Epidermal melanocyte (primary cell): ENCODE measurements around the gene KLHL10.
"Not testable (repeated sequence)": the region's sequence is repeated elsewhere in the genome, so short reads cannot be mapped to it uniquely, and the experiment has no call there.

Experiments
- DNase-seq: peaks from one replicate; pipeline ENCODE4 v3.0.0; 2011; ENCODE audit warnings: low spot score; ENCODE audit not compliant: insufficient read length

The KLHL10 gene

DNA sequence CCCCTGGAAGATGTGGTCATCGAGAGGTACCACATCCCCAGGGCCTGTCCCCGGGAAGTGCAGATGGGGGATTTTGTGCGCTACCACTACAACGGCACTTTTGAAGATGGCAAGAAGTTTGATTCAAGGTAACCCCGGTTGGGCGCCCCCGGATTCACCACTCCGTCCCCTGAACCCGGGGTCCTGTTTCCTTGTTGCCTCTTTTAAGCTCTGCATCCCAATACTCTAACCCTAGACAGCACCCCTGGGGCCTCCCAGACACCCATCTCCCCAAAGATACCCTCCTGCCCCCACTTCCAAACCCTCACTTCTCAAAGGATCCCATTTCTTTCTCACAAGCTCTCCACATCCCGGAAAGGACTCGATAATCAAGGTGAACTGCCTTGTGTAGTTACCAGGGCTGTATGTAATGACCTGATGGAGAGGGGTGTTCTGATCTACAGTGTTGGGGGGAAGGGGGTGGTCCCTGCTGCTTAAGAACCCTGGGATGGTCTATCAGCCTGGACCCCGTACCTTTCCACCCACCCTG, 24.4 kb upstream of the KLHL10 start:
- peak; percentile 26 for DNase-seq

- DNase-seq: no peak
Measured at GRCh38 chr17:41813699-41814124, 23.9 kb upstream of the KLHL10 start.

- DNase-seq: peak; percentile 32
Measured at GRCh38 chr17:41814195-41814594, 23.4 kb upstream of the KLHL10 start.

GRCh38 chr17:41816637-41817320, 20.8 kb upstream of the KLHL10 start:
- DNase-seq: no peak

DNA sequence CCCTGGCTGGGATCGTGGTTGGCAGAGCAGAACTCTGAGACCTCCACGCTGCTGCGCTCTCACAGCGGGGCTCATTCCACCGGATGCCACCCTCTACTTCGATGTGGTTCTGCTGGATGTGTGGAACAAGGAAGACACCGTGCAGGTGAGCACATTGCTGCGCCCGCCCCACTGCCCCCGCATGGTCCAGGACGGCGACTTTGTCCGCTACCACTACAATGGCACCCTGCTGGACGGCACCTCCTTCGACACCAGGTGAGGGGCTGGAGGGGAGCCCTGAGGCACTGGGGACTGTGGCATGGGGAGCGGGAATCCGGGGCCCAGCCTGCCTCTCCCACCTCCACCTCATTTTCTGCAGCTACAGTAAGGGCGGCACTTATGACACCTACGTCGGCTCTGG, 19.6 kb upstream of the KLHL10 start:
- DNase-seq: no peak

GRCh38 chr17:41821776-41822175, 15.8 kb upstream of the KLHL10 start:
- DNase-seq: no peak

DNA sequence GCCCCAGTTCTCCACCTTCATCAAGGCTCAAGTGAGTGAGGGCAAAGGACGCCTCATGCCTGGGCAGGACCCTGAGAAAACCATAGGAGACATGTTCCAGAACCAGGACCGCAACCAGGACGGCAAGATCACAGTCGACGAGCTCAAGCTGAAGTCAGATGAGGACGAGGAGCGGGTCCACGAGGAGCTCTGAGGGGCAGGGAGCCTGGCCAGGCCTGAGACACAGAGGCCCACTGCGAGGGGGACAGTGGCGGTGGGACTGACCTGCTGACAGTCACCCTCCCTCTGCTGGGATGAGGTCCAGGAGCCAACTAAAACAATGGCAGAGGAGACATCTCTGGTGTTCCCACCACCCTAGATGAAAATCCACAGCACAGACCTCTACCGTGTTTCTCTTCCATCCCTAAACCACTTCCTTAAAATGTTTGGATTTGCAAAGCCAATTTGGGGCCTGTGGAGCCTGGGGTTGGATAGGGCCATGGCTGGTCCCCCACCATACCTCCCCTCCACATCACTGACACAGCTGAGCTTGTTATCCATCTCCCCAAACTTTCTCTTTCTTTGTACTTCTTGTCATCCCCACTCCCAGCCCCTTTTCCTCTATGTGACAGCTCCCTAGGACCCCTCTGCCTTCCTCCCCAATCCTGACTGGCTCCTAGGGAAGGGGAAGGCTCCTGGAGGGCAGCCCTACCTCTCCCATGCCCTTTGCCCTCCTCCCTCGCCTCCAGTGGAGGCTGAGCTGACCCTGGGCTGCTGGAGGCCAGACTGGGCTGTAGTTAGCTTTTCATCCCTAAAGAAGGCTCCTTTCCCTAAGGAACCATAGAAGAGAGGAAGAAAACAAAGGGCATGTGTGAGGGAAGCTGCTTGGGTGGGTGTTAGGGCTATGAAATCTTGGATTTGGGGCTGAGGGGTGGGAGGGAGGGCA, 15.1 kb upstream of the KLHL10 start:
- no peak for DNase-seq

DNA sequence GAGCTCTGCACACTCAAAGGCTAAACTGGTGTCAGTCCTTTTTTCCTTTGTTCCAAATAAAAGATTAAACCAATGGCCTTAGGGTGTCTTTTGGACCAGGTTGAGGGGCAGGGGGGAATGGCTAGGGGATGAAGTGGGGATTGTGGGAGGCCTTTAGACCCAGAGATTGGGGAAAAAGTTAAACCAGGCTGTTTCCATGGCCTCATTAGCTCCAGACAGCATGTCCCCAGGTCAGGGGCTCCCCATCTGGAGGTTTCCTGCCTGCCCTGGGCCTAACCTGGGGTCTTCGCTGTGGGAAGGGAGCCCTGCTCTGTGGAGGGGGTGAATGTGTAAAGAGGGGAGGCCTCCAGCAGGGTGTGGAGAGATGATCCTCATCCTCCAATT, 14.5 kb upstream of the KLHL10 start:
- no peak for DNase-seq

DNA sequence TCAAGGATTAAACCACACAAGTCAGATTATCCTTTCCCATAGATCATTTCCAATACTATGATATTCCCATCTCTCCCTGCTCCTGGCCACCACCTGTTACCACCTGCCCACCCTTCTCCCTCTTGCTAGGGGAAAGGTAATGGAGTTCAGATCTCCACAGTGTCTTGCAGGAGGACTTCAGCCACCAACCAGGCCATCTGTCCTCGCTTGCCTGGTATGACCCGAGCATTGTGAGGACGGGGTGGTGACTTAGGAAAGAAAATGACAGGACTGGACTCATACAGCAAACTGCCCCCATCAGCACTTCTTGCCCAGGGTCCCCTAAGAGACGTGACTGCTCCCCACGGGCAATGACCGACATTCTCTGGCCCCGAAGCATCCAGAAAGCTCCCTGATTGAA, 14.0 kb upstream of the KLHL10 start:
- DNase-seq: no peak

- DNase-seq: no peak
Measured at GRCh38 chr17:41824086-41824485, 13.5 kb upstream of the KLHL10 start.

GRCh38 chr17:41825175-41825845, 12.3 kb upstream of the KLHL10 start:
- DNase-seq: no peak

DNA sequence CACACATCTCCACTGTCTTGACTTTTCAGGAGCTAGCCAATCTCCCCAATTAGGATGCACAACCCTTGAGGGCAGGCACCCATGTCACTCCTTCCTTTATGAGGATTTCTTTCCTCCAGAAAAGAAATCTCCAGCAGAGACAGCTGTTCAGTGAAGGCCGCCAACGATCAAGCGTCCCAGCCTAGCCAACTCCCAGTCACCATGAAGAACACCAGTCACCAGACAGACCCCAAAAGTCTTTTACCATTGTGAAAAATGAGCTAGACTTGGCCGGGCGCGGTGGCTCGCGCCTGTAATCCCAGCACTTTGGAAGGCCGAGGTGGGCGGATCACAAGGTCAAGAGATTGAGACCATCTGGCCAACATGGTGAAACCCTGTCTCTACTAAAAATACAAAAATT, 7.7 kb upstream of the KLHL10 start:
- not testable (repeated sequence) for DNase-seq

GRCh38 chr17:41835214-41835799, 2.3 kb upstream of the KLHL10 start:
- peak; percentile 40 for DNase-seq

GRCh38 chr17:41835800-41836549, 1.6 kb upstream of the KLHL10 start, which contains the start of gene NT5C3B:
Gene NT5C3B, minus strand, starts transcription at chr17:41836232. Its CDS starts 39 bp downstream, at chr17:41836193.
- peak; percentile 81 for DNase-seq

DNA sequence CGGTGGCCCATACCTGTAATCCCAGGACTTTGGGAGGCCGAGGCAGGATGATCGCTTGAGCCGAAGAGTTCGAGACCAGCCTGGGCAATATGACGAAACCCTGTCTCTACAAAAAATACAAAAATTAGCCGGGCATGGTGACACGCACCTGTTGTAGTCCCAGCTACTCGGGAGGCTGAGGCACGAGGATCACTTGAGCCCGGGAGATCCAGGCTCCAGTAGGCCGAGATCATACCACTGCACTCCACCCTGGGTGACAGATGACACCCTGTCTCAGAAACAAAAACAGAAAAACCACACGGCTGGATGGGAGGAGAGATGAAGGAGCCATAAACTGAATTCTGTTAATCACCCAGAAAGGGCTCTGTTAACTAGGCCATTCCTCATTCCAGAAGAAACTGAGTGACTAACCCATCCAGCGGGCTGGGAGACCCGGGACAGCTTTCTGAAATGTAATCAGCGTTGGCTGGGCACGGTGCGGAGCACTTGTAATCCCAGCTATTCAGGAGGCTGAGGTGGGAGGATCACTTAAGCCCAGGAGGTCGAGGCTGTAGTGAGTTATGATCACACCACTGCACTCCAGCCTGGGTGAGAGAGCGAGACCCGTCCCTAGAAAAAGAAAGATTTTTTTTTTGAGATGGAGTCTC, 952 bp upstream of the KLHL10 start:
- peak; percentile 3 for DNase-seq

DNA sequence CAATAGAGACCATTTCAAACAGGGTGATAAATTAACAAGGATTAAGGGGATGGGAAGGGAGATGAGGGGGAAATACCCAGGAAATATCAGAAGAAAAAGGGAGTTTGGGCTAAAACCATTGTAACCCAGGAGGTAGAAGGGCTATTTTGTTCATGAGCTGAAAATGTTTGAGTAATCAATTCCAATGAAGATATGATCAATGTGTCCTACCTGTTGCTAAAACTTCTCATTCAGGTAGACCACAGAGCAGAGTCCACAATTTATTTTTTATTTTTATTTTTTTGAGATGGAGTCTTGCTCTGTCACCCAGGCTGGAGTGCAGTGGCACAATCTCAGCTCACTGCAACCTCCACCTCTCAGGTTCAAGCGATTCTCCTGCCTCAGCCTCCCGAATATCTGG, 1.8 kb downstream of the KLHL10 start:
- DNase-seq: not testable (repeated sequence)

DNA sequence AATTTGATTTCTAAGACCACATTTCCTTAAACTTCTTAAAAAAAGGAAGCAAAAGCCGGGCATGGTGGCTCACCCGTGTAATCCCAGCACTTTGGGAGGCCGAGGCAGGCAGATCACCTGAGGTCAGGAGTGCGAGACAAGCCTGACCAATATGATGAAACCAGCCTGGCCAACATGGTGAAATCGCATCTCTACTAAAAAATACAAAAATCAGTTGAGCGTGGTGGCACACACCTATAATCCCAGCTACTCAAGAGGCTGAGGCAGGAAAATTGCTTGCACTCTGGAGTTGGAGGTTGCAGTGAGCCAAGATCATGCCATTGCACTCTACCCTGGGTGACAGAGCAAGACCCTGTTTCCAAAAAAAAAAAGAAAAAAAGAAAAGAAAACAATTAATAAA, 3.2 kb downstream of the KLHL10 start:
- not testable (repeated sequence) for DNase-seq

GRCh38 chr17:41844971-41845370, 7.3 kb downstream of the KLHL10 start:
- no peak for DNase-seq

DNA sequence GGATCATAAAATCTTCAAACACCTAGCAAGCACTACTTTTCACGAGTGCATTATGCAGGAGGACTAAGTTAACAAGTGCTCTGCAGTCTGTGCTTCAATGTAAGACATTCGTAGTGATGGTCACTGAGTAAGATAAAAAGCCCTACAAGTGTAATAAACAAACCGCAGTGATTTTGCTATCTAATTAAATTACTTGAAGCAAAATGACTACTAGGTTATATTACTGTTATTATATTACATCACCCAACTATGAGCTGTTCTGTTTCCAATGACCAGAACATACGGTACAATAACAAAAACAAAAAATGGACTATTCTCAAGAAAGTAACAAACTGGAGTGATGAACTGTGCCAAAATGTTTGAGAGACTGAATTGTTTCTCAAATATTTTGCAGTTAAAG, 11.2 kb downstream of the KLHL10 start:
- DNase-seq: no peak
